Measurements from ENCODE around the gene LRWD1. TPM values are rescaled to one million over a fixed set of nuclear protein-coding genes. Genes with fewer than 3 reads are reported as not detected.

The LRWD1 gene
- total and polyA plus RNA-seq, 9 of the 15 experiments (the other 6 are each of a cell fraction or from before 2014, with no cell fraction given): 0.61 to 66.0 (median 33.2) TPM

DNA sequence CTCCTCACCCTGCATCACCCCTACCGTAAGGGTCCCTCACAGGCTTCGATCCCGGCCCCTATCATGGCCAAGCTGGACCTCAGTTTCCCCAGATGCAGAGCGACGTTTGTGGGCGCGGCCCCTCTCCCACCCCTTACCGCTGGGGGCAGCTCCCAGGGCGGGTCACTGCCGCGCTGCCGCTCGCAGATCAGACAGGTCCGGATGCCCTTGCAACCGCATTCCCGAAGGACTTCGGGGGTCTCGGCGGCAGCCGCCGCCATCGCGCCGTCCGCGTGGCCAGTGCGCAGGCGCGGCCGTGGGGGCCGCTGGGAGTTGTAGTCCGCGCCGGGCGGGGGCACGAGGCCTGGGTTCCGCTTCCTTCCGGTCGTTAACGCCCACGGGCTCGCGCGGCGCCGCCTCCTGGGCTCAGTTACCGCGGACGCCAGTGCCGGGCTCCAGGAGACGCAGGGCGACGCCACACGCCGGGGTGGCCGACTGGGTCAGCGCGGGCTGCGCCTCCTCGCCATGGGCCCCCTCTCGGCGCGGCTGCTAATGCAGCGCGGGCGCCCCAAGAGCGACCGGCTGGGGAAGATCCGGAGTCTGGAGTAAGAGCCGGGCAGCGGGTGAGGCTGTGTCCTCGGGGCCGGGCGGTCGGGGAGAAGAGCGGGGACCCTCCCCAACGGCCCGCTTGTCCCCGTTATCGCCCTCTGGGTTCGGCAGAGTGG, at the start of gene LRWD1, which contains the start of gene ALKBH4 (continued):
- TF ChIP-seq, protein P1, sequence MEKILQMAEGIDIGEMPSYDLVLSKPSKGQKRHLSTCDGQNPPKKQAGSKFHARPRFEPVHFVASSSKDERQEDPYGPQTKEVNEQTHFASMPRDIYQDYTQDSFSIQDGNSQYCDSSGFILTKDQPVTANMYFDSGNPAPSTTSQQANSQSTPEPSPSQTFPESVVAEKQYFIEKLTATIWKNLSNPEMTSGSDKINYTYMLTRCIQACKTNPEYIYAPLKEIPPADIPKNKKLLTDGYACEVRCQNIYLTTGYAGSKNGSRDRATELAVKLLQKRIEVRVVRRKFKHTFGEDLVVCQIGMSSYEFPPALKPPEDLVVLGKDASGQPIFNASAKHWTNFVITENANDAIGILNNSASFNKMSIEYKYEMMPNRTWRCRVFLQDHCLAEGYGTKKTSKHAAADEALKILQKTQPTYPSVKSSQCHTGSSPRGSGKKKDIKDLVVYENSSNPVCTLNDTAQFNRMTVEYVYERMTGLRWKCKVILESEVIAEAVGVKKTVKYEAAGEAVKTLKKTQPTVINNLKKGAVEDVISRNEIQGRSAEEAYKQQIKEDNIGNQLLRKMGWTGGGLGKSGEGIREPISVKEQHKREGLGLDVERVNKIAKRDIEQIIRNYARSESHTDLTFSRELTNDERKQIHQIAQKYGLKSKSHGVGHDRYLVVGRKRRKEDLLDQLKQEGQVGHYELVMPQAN (IDR thresholded peaks at IDR 0.05; ENCODE audit: borderline replicate concordance): peak; percentile 57; the same call in 1 of the 2 replicates
- peak; percentile 77; the same call in 1 of the 2 replicates for TF ChIP-seq EP400 (IDR thresholded peaks at IDR 0.05)
- TF ChIP-seq OTX1 (CRISPR knock-in tag; IDR thresholded peaks at IDR 0.05): peak; percentile 44; the same call in 1 of the 2 replicates
- peak; percentile 88 for TF ChIP-seq SIN3B (IDR thresholded peaks at IDR 0.05; ENCODE audit: low read depth)
- TF ChIP-seq ZNF551 (CRISPR knock-in tag; IDR thresholded peaks at IDR 0.05): no peak
- peak; percentile 39 for TF ChIP-seq EP300 (IDR thresholded peaks at IDR 0.05; ENCODE audit: low read length)
- no peak for TF ChIP-seq HMG20A (CRISPR knock-in tag; conservative IDR thresholded peaks at IDR 0.05)
- TF ChIP-seq PRDM10 (IDR thresholded peaks at IDR 0.05; ENCODE audit: partially characterized antibody): peak; percentile 64
- TF ChIP-seq, protein P2, sequence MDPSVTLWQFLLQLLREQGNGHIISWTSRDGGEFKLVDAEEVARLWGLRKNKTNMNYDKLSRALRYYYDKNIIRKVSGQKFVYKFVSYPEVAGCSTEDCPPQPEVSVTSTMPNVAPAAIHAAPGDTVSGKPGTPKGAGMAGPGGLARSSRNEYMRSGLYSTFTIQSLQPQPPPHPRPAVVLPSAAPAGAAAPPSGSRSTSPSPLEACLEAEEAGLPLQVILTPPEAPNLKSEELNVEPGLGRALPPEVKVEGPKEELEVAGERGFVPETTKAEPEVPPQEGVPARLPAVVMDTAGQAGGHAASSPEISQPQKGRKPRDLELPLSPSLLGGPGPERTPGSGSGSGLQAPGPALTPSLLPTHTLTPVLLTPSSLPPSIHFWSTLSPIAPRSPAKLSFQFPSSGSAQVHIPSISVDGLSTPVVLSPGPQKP (CRISPR knock-in tag; IDR thresholded peaks at IDR 0.05): no peak
- no peak for TF ChIP-seq ZNF449 (CRISPR knock-in tag; IDR thresholded peaks at IDR 0.05)
- TF ChIP-seq ZSCAN32 (CRISPR knock-in tag; IDR thresholded peaks at IDR 0.05): no peak
- peak; percentile 94 for TF ChIP-seq VEZF1 (CRISPR knock-in tag; IDR thresholded peaks at IDR 0.05)
- TF ChIP-seq MEIS2 (IDR thresholded peaks at IDR 0.05; ENCODE audit: partially characterized antibody): peak; percentile 83
- TF ChIP-seq SMARCC2 (IDR thresholded peaks at IDR 0.05; ENCODE audit: low read depth): no peak
- 0 out of 2 replicates have a peak, but pooled peaks have one; percentile 8 for TF ChIP-seq NR4A1 (CRISPR knock-in tag; IDR thresholded peaks at IDR 0.05)
- peak; percentile 17; the same call in 1 of the 2 replicates for TF ChIP-seq NR4A1 (tag; IDR thresholded peaks at IDR 0.05)

Data from K562 (cell line).